ENCODE results near the gene AMZ2.

DNA sequence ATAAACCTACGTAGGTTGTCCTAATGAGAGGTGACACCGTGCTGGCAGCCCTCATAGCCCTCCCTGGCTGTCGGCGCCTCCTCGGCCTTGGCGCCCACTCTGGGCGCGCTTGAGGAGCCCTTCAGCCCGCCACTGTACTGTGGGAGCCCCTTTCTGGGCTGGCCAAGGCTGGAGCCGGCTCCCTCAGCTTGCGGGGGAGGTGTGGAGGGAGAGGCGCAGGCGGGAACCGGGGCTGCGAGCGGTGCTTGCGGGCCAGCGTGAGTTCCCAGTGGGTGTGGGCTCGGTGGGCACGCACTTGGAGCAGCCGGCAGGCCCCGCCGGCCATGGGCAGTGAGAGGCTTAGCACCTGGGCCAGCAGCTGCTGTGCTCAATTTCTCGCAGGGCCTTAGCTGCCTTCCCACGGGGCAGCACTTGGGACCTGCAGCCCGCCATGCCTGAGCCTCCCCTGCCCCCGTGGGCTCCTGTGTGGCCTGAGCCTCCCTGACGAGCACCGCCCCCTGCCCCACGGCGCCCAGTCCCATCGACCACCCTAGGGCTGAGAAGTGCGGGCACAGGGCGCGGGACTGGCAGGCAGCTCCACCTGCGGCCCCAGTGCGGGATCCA, 40.1 kb upstream of the AMZ2 start:
- TF ChIP-seq, protein P1, sequence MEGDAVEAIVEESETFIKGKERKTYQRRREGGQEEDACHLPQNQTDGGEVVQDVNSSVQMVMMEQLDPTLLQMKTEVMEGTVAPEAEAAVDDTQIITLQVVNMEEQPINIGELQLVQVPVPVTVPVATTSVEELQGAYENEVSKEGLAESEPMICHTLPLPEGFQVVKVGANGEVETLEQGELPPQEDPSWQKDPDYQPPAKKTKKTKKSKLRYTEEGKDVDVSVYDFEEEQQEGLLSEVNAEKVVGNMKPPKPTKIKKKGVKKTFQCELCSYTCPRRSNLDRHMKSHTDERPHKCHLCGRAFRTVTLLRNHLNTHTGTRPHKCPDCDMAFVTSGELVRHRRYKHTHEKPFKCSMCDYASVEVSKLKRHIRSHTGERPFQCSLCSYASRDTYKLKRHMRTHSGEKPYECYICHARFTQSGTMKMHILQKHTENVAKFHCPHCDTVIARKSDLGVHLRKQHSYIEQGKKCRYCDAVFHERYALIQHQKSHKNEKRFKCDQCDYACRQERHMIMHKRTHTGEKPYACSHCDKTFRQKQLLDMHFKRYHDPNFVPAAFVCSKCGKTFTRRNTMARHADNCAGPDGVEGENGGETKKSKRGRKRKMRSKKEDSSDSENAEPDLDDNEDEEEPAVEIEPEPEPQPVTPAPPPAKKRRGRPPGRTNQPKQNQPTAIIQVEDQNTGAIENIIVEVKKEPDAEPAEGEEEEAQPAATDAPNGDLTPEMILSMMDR (IDR thresholded peaks at IDR 0.05) = no peak
- no peak for TF ChIP-seq ESRRA (CRISPR knock-in tag; IDR thresholded peaks at IDR 0.05; ENCODE audit: borderline replicate concordance)
- TF ChIP-seq, protein P2, sequence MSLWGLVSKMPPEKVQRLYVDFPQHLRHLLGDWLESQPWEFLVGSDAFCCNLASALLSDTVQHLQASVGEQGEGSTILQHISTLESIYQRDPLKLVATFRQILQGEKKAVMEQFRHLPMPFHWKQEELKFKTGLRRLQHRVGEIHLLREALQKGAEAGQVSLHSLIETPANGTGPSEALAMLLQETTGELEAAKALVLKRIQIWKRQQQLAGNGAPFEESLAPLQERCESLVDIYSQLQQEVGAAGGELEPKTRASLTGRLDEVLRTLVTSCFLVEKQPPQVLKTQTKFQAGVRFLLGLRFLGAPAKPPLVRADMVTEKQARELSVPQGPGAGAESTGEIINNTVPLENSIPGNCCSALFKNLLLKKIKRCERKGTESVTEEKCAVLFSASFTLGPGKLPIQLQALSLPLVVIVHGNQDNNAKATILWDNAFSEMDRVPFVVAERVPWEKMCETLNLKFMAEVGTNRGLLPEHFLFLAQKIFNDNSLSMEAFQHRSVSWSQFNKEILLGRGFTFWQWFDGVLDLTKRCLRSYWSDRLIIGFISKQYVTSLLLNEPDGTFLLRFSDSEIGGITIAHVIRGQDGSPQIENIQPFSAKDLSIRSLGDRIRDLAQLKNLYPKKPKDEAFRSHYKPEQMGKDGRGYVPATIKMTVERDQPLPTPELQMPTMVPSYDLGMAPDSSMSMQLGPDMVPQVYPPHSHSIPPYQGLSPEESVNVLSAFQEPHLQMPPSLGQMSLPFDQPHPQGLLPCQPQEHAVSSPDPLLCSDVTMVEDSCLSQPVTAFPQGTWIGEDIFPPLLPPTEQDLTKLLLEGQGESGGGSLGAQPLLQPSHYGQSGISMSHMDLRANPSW (CRISPR knock-in tag; conservative IDR thresholded peaks at IDR 0.05; ENCODE audit: low read depth) = no peak
- TF ChIP-seq, protein P3, sequence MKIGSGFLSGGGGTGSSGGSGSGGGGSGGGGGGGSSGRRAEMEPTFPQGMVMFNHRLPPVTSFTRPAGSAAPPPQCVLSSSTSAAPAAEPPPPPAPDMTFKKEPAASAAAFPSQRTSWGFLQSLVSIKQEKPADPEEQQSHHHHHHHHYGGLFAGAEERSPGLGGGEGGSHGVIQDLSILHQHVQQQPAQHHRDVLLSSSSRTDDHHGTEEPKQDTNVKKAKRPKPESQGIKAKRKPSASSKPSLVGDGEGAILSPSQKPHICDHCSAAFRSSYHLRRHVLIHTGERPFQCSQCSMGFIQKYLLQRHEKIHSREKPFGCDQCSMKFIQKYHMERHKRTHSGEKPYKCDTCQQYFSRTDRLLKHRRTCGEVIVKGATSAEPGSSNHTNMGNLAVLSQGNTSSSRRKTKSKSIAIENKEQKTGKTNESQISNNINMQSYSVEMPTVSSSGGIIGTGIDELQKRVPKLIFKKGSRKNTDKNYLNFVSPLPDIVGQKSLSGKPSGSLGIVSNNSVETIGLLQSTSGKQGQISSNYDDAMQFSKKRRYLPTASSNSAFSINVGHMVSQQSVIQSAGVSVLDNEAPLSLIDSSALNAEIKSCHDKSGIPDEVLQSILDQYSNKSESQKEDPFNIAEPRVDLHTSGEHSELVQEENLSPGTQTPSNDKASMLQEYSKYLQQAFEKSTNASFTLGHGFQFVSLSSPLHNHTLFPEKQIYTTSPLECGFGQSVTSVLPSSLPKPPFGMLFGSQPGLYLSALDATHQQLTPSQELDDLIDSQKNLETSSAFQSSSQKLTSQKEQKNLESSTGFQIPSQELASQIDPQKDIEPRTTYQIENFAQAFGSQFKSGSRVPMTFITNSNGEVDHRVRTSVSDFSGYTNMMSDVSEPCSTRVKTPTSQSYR (CRISPR knock-in tag; IDR thresholded peaks at IDR 0.05) = peak; percentile 54; the same call in 1 of the 2 replicates
- TF ChIP-seq SMAD3 (CRISPR knock-in tag; IDR thresholded peaks at IDR 0.05; ENCODE audit: borderline replicate concordance) = no peak
- no peak for TF ChIP-seq FOXK1 (CRISPR knock-in tag; IDR thresholded peaks at IDR 0.05)

Measured in WTC11 (cell line).